Left forelimb (tissue), 1 donor: Measurements from ENCODE around the gene DAB2IP.

Source experiments
- DNase-seq: peaks from one replicate; pipeline ENCODE4 v3.0.0-alpha.2; 2018; ENCODE audit warnings: low spot score

DAB2IP gene

GRCh38 chr9:121703014-121703734 lies 51.7 kb downstream of the DAB2IP start:
- DNase-seq = no peak

DNA sequence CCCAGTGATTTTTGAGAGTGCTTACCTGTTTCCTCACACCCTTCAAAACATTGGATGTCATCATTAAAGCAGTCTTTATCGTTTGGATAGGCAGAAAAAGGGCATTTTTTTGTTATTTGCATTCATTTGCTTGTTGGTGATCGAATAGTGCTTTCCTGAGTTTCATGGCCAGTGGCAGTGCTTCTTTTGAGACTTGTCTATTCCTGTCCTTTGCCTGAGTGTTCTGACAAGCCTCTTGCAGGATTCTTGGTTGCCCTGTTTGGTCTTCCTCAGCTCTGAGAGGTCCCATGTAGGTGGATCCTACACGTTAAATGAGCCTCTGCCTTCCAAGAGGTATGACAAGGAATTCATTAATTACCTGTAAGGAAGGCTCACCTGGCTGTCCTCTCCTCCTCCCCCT lies 52.8 kb downstream of the DAB2IP start:
- no peak for DNase-seq

DNA sequence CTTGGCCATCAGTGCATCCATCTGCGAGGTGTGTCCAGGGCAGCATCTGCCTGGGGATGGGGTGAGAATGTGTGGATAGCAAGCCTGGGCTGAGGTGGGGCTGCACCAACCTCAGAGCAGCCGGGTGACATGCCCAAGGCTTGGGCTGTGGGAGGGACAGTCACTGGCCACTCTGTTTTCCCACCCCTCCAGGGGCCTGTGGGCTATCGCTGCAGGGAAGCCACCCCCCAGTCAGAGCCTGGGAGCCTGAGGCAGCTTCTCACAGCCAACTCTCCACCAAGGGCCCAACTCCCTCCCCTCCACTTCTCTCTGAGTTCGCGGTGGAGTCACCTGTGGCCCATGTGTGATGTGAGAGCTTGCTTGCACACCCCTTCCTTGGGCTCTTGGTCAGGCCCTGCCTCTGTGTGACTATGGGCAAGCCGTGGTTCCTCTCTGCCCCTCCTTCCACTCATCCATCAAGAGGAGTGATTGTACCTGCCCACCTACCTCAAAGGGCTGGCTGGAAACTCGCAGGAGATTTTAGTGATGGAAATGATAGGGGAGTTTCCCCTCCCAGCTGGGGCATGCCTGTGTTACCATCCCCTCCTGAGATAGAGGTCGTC lies 54.8 kb downstream of the DAB2IP start:
- DNase-seq = no peak

DNA sequence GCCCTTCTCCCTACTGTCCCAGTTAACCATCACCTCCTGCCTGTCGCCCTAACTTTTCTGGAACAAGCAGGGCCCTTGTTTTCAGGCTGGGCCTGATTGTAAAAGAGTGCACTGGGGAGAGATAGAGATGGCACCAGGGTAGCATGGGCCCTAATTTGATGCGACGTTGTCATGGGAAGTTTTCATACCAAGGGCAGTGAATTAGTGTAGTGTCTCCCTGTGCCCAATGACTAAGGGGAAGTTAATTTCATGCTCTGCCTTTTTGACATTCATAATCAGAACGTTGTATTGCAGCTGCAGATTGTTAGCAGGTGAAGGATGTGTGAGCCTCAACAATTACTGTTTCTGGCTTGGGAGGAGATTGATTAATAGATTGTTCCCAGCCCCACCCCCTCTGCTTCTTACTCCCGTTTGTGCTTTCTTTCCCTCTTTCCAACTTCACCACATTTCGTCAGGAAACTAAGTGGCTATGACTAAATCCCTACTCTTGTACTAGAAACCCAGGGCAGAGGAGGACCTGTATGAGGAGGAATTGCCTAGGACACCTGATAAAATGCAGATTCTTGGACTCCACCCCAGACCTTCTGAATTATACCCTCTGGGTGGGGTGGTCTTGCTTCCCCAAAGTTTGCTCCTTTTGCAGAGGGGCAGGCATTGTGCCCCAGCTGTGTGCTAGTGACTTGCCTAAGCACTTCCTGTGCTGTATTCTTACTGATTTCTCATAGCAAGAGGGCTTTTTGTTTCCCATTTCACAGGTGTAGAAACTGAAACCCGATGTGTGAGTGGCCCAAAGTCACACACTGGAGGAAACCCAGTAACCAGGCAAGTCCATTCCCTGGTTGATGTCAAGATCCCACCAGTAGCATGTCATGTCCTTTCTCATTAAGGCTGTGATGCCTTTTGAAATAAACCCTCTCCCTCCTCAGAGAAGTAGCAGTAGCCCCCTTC lies 56.3 kb downstream of the DAB2IP start:
- DNase-seq = no peak

DNA sequence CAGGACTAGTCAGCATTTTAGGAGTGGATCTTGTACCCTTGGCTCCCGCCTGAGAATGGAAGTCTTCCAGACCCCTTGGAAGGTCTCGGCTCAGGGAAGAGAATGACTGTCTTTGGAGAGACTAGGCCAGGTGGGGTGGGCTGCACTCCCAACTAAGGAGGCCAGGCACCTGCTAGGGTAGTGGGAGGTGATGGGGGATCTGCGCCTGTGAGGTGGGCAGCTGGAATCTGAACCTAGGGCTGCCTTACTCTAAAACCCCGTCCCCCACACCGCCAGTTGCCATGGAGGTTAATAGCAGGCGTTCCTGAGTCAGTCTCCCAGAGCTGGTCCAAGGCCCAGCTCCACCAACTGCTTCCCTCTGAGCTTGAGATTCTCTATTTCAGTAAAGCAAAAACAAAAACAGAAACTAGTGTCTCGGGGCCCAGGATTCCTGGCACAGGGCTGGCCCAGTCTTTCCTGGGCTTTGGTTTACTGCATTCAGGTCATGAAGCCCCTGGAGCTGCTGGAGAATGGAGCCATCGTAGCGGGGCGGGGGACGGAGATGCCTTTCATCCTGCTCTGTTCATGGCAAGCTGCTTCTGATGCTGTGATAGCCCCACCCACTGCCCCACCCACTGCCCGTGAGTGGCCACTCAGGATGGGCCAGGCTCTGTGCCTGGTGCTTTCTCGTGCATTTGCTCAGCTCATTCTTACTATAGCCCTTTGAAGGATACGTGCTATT lies 57.5 kb downstream of the DAB2IP start:
- DNase-seq = no peak

GRCh38 chr9:121709798-121710197 lies 58.4 kb downstream of the DAB2IP start:
- DNase-seq = no peak

- DNase-seq = no peak
Observed at GRCh38 chr9:121711281-121711680, 59.8 kb downstream of the DAB2IP start.

DNA sequence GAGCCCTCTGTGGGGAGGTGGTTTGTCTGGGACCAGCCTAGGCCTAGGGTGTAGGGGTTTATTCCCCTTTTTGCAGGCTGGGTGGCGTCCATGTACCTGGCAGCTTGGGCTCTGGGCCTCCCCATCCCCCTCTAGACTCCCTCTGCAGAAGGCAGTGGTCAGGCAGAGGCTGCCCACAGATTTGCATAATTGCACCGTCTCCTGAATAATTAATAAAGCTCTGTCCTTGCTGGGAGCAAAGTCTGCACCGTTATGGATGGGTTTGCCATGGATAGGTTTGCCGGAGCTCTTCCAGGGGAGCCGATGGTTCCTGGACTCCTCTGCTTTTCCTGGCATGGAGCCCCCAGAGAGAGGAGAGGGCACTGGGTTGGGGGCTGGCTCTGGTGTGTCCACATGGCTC lies 60.4 kb downstream of the DAB2IP start:
- DNase-seq = no peak

- DNase-seq = no peak
Observed at GRCh38 chr9:121713400-121714070, 62.1 kb downstream of the DAB2IP start.

DNA sequence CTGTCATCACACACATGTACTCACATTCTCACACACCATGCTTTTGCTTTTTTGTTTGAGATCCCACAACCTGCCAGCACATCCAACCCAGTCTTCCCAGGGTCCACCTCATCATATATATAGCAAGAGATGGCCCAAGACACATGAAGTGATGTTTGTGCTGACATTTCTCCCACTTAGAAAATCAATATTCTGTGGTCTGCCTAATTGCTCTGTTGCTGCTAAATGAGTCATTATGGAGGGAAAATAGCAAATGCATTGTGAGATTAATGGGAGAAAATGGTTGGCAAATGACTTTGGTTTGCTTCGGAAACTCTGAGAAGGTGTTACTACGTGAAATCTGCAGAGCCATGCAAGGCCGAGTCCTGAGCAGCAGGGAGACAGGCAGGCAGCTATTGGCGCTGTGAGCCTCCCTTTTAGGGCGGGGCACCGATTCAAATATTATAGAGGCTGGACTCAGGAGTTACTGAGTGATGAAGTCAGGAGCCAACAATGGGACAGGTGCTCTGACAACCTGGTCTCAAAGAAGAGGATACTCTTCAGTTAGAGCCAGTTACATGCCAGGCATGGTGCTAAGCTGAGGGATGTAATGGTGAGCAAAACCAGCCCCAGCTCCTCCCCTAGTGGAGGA lies 62.8 kb downstream of the DAB2IP start:
- no peak for DNase-seq

DNA sequence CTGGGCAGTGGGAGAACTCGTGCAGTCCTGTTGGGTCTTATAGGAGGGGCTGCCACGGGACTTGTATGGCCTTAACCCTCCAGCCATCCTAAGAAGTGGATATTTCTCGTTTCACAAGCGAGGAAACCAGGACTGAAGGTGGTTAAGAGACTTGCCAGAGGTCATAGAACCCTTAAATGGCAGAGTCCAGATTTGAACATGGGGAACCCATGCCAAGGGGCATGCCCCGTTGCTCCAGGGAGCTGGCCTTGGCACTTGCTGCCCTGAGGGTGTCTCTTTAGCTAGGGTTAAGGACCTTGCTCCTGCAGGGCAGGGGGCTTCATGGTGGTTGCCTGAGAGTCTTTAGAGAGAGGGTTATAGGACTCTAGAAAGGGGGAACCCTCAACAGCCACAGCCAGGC lies 63.4 kb downstream of the DAB2IP start:
- no peak for DNase-seq

GRCh38 chr9:121717141-121717991 lies 65.9 kb downstream of the DAB2IP start:
- no peak for DNase-seq

DNA sequence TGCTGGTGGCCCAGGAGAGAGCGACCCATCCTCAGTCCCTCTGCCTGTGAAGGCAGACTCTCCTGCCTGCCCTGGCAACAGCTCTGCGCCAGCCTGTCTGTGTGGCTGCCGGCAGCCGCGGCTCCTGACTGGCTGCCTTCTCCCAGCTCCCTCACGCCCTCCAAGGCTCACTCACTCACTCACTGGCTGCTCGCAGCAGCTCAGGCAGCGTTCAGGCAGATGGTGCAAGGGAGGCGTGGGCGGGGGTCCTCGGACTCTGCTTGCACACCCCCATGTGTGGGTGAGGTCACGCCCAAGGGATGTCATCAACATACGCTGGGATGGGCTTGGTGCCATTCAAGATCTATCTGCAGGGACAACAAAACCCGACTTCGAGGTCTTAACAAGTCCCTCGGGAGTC lies 66.7 kb downstream of the DAB2IP start:
- DNase-seq = no peak

- DNase-seq = no peak
Observed at GRCh38 chr9:121718501-121718900, 67.1 kb downstream of the DAB2IP start.

DNA sequence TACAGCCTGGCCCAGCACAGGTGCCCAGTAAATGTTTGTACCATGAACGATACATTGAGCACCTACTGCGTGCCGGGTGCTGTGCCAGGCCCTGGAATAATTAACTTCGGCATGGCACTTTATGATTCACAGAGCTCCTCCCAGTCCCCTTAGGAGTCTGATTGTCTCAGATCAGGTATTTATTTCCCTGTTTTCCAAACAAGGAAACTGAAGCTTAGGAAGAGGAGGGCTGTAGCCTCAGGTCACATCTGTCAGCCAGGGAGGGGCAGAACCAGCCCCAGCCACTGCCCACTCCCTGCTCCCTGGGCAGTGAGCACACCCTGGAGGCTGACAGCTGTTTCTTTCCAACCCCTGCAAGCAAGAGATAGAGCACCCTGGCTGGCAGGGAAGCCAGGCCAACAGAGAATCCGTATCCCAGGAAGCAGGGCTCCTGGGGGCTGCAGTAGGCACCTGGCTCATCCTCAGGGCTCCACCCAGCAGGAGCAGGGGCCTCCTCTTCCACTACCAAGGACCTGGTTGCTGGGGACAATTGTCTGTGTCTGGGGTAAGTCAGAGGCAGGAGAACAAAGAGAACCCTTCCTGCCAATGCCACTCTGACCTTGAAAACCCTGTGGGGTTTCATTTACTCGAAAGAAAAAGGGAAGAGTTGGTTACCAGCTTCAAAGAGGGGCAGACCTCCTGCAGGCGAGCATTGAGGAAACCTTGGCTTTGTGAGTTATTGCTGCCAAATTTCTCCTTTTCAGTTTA lies 69.0 kb downstream of the DAB2IP start:
- DNase-seq = no peak

- no peak for DNase-seq
Observed at GRCh38 chr9:121721058-121721350, 69.6 kb downstream of the DAB2IP start.

DNA sequence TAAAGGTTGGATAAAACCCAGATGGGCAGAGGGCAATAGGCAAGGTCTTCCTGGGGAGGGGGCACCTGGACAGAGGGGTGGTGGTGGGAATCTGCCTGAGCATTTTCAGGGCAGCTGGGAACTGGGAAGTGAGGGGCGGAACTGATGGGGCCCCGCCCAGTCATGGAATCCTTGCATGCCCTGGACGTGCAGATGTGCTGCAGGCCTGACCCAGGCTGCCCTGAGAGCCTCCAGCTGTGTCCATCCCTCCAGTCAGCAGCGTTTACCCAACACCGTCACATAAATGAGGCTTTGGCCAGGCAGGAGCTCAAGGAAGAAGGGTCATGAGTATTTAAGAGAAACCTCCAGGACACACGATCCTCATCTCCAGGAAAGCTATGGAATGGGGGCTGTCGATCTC lies 70.3 kb downstream of the DAB2IP start:
- no peak for DNase-seq

DNA sequence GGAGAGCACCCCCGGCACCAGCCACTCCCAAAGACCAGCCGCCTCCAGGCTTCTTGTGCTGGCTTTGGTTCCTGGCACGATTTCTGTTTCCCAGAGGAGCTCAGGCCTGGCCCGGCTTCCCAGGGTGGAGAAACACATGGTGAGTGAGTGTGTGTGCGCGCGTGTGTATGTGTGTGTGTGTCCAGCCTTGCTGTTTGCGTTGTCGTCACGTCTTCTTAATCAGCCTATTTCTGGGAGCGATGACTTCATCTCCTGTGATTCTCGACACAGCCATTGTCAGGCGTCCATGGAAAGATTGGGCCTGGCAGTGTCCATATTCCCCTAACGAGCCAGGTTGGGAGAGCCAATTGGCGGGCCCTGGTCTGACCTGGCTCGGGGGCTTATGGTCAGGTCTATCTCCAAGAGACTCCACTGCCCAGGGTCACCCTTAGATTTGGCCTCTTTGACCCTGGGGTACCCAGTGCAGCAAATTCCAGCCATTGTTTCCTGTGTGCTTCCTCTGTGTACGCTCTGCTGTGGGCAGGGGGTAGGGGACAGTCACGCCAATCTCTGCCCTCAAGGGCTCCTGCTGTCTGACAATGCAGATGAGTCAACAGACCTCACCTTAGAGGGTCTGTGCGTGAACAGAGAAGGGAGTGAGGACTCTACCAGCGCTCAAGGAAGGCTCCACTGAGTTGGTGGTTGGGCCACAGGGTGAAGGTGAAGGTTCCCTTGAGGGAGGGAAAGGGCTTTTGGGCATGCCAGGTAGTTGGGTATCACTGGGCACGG lies 73.8 kb downstream of the DAB2IP start:
- DNase-seq = peak; percentile 84
